IPS-NIHi7 (cell line): ENCODE data around the gene BMP5.

ENCODE experiments used
- DNase-seq: peaks from one replicate; pipeline ENCODE4 v3.0.0; 2012; ENCODE audit warnings: mixed read lengths; ENCODE audit errors: extremely low spot score

The BMP5 gene

DNA sequence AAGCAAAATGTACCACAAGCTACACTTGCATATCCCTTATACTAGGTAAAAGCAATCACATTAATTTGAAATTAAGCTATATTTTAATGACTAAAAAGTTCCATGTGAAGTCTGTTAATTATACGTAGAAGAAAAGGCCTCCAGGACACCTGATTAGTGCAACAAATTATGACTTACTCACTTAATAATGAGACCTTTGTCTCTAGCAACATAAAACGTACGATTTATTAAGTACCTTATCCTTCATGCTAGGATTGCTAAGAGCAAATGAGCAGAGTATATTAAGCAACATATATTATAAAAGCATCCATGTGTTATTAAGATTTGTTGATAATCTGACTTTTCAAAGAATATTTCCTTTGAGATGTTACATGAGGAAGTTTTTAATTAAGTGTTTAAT, 2.5 kb downstream of the BMP5 start:
- no peak for DNase-seq

DNA sequence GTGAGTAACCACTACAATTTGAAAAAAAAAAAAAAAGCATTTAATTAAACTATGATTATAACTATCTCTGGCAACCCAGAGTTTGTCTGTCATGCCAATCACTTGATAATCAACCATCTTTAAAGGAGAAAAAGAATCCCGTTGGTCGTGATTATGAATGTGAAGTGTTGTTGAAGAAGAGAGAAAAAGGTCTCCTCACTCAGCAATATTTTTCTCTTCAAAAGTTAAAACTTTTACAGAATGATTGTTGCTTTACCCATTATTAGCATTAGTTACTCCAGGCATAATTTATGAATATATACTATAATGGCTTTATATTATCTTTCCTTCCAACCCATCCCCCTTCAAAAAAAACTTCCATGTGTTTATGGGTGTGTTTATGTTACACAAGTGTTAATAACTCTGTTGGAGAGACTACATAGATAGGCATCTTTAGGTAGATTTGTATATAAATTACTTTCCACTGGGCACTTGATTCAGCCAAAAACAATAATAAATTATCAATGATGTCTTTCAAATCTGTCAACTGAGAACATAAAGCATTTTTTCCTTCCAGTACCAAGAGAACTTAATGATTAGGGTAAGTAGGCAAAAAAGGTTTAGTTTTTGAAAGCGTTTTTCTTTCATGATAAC, 5.1 kb downstream of the BMP5 start:
- no peak for DNase-seq

DNA sequence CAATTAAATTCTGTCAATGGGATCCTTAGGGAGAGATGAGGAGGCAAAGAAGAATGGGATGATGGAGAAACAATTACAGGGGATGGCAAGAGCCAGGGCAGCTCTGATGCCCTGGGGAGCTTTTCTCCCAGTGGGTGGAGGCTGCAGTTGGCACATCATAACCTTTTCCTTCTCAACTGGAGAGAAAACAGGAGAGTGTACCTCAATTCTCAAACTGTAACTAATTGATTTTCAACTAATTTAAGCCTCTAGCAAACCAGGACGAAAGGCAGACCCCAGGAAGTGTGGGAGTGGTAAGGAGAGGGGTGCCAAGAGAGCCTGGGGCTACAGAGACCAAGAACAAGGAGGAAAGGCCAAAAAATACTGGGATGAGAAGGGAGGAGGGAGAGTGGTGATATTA, 5.7 kb downstream of the BMP5 start:
- no peak for DNase-seq

DNA sequence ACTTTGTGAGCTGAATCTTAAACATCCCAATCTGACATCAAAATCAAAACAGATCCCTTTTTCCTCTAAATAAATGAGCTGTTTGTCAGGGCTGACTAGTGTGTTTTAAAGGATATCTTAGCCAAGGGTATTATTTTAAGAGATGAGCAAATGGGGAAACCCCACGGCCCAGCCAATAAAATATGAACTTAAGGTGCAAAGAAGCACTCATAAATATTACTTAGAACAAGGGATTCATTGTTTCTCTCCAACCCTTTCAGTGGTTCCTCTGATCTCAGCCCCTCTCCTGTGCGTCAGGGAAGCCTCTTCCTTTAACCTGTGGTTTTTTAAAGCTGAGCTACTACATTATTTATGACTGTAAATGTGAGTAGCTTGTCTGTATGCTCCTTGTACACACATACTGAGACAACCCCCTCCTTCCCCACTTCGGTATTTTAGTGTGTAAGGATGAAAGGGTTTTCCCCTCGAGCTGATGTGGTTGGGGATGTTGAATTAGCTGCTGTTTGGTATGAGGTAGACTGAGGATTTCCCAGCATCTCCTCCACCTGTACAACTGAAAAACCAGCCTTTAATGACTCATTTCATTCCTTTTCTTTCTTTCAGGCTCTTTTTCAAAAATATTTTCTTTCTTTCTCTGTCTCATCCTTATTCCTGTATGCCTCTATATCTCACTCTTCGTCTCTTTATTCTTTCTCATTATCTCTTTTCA, 6.5 kb downstream of the BMP5 start:
- no peak for DNase-seq

DNA sequence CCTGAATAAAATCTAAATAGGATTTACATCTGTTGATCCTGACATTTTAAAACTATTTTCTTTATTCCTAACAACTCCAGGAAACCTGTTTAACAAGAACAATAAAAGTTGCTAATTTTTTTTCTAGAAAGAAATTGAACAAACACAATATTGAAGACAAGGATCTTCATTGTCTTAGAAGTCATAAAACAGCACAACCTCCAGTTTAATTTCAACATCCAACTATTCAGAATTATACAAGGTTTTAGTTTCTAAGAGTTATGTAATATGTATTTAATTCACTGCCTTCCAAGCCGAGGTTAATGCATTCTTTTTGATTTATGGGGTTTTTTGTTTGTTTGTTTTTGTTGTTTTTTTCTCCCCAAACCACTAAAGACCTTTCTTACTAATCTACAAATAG, 7.2 kb downstream of the BMP5 start:
- DNase-seq = no peak

DNA sequence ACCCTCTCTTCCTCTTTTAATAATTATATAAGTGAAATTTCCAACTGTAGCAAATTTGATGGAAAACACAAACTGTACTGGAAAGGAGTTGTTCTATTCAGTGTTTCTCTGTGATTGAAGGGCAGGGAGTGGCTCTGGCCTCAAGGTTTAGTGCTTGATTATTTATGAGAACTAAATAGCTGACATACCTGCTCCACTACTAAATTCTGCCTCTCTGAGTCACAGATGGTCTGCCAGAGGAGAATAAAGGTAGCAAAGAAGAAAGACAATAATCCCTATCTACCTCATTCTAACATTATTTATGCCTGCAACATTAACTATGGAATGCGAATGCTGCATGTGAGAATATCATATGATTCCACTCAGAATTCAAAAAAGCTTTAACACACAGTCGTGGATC, 9.3 kb downstream of the BMP5 start:
- no peak for DNase-seq

DNA sequence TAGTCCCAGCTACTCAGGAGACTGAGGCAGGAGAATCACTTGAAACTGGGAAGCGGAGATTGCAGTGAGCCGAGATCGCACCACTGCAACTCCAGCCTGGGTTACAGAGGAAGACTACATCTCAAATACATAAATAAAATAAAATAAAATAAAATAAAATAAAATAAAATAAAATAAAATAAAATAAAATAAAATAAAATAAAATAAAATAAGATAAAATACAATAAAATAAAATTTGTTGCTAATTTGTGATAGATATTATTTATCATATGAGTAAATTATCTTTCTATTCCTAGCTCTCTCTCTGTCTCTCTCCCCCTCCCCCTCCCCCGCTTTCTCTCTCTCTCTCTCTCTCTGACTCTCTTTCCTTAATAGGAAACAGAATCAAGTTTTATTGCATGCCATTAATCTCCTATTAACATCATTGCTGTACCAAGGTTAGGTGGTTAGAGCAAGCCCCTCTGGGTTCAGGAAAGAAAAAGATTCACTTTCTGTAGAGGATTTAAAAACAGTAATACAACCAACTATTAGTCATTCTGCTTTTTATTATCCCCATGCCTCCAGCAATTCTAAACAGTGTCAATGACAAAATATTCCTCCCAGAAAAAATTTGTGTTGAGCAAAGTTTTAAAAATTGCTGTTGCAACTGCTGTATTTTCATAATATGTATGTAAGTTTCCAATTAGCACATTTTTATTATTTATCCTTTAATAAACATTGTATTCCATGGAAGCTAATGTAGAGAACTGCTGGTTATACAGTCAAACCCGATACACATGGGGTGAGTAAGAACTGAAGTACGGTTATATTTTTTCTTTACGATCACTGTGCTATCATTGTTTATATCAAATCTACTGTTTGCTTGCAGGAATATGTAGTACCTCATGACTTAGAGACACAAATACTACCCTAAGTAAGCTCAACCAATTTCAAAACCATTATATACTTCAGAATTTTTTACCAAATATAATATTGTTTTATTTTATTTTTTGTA, 22.1 kb downstream of the BMP5 start:
- DNase-seq = no peak

DNA sequence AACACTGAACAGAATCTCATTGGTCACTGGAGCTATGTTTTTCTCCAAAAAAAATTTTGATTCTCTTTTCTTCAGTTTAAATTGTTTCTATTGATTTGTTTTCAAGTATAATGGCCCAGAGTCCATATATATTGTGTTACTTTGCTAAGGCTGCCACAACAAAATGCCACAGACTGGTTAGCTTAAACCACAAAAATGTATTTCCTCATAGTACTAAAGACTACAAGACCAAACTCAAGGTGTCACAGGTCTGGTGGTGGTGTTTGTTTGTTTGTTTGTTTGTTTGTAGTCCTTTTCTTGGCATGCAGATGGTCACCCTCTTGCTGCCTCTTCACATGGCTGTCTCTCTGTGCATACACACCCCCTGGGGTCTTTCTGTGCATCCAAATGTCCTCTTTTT, 34.0 kb downstream of the BMP5 start:
- no peak for DNase-seq

DNA sequence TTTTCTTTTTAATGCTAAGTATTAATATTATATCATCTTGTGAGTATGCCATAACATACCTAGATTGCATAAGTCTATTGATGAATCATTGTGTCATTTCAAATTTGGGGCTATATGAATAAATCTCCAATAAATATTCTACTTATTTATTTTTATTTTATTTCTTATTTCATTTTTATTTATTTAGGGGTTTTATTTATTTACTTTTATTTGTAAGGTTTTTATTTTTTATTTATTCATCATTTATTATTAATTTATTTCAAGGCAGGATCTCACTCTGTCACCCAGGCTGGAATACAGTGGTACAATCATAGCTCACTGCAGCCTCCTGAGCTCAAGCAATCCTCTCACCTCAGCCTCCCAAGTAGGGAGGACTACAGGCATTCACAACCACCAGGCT, 36.3 kb downstream of the BMP5 start:
- no peak for DNase-seq

DNA sequence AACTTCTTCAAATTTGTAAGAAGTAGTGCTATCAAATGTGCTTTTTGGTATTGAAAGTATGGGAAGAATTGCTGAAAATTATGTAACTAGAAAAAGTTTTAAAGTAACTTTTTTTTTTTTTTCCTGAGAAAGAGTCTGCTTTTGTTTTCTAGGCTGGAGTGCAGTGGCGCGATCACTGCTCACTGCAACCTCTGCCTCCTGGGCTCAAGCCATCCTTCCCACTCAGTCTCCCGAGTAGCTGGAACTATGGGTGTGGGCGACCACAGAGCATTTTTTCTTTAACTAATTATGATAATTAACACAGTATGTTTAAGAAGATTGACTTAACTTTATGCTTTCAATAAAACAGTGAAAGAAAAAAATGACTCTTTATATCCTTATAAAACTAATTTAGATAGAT, 38.4 kb downstream of the BMP5 start:
- DNase-seq = no peak

DNA sequence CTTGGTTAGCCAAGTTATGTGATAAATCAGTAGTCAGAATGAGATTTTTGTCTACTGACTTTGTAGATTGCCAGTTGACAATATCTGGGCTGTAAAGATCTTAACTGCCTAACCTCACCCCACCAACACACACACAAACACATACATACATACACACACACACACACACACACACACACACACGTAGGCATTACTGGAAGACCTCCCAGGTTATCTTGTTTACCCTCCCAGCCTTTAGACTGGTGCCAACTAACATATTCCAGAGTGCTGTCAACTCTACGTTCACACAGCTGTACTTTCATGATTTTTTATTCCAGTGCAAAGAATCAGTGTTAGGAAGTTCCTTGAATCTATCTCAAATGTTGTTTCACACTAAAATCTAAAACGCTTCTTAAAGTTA, 38.9 kb downstream of the BMP5 start:
- no peak for DNase-seq

DNA sequence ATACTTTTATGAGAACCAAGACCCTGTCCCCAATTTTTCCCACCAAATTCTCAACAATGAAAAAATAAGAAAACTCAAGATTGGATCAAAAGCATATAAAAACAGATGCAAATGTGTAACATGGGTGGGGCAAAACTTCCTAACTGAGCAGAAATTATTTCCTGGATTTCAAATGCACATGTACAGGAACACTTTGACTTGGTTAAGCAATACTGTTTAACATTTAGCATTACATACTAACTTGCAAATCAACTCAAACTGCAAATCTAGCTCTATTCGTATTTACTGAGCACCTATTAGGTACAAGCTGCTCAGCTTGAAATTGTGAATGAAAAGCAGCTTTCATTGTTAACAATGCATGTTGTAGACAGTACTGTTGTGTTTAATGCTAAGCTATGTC, 40.2 kb downstream of the BMP5 start:
- no peak for DNase-seq

DNA sequence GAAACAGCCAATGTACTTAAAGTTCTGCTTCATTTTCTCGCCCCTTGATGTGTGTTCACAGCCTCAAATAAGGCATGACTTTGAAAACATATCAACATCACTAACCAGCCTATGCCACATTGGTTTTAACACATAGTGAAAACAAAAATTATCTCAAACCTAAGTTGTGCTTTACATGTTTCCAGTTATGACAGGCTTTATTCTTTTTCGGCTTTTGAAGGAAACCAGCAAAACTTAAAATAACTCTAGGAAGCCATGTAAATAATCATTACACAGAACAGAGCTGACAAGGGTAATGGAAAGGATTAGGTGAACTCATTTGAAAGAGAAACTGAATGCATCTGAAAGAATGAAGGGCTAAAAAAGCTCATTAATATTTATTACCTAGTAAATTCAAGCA, 42.1 kb downstream of the BMP5 start:
- DNase-seq = no peak

DNA sequence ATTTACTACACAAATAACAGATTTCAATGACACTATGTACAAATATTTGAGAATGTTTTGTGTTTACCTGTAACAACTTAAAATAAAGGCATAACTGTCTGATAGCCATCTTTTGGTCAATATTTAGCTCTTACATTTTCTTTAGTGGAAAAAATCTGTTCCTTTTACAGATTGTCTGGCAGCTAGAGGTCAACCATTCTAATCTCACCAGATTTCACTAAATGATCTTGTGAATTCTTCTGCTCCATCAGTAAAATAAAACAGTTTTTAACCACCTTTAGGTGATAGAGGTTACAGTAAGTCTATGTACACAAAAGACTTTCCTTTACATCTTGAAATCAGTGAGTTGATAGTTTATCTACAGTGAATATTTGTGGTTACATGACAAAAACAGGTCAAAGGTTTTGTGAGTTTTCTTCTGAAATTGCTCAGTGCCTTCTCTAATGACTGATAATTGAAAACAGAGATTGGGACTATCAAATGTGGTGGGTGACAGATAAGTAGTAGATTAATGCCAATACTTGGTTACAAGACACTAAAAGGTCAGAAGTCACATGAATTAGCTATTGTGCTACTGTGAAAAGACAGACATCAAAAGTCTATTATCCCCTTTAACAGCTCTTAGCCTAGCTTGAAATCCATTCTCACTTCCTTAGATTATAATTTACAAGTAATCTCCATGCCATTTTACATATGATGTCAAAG, 47.4 kb downstream of the BMP5 start:
- DNase-seq = no peak

DNA sequence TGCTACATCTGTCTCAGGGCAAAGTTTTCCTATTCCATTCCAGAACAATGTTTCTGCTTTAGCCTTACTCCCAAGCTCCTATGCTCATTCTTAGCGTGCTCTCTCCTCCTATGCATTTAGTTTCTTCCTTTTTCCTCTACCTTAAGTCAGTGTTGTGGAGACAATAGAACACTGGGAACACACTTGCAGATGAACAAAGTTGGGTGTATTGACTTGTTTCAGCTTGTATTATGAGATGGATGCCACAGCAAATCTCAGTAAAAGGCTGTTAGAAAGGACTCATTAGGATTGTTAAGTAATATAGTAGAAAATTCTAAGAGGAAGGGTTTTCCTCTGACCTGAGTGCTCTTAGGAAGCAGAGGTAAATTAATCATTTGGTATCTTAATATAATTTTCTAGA, 48.4 kb downstream of the BMP5 start:
- DNase-seq = no peak

DNA sequence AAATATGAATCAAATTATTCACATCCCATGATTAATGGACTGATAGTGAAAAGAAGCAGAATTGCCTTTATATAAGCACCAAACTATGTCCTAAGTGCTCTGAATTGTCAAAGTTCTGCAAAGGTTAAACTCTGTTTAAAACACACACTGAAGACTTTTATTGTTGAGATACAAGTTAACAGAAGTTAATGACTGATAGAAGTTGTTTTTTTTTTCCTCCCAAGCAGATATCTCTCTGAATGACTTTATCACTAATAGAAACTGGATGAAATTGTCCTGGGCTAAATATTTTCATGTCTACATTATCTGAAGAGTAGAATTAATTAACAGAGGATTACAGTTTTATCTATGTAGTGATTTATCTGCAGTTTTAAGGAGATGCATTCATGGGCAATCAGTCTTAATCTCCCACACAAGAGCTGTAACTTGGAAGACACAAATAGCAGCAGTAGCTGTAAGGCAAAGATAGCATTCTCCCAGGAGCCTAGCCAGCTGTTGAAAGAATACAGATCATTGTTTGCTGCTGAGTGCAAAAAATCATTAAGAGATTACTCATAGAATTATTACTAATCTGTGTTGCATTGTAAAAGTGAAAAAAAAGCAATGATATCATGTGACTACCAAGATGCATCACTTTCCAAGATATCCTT, 49.9 kb downstream of the BMP5 start:
- no peak for DNase-seq

DNA sequence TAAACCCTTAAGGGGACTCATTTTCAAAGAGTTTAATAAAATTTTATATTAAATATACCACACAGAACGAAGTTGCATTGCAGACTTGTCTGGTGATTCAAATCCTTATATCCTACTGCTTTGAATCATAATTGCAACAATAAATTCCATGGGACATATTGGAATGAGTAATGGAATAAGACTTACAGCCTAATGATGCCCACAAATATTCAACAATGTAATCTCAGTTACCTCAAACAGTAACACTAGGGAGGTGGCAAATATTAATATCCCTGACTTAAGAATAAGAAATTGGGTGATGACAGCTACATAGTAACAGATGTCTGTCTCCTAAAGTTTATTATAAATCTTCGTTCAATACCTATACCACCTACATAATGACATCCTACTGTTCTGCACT, 52.6 kb downstream of the BMP5 start:
- no peak for DNase-seq

DNA sequence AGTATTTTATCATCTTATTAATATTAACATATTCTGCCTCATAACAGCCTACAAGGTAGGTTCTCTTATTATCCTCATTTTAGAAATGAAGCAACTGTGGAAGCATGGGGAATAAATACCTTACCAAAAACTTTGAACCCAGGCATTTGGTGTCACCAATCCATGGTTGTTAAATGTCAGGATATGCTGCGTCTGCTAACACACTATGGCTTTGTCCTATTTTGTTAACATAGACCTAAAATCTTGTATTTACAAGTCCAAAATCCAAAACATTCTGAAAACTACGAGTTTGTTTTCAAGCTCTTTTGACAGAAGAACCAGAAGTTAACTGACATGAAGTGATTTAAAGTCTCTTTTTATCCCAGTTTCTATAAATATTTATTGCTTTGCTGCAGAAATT, 53.4 kb downstream of the BMP5 start:
- no peak for DNase-seq

DNA sequence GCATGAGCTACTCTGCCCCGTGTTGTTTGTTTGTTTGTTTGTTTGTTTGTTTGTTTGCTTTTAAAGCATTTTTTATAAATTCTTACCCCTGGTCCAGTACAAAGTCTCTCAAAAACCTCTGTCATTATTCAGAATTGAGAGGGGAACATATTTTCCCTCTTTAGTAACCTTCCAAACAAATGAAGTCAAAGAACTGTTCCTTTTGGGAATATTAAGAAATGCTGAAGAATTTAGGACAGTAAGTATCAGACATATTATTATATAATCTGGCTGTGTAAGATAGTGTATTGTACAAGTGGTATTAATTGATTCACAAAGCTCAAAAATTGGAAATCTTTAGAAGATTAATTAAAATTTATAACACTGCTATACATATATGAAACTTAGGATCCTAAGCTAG, 54.7 kb downstream of the BMP5 start:
- DNase-seq = no peak

DNA sequence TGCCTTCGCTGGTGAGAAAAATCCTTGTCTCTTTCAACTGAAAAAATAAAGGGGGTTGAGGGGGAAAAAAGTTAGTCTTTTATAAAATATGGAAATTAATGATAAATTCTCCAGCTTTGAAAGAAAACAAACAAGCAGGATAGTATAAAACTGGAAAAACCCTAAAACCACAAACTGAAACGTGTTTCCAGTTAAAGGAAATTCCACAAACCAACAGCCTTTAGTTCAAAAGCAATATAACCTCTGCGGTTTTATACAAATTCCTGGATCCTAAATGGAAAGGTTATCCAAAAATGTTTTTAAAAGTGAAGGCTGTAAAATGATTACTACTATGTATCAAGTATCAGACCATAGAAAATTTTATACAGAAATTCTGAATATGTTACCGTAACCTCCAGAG, 55.6 kb downstream of the BMP5 start:
- no peak for DNase-seq

DNA sequence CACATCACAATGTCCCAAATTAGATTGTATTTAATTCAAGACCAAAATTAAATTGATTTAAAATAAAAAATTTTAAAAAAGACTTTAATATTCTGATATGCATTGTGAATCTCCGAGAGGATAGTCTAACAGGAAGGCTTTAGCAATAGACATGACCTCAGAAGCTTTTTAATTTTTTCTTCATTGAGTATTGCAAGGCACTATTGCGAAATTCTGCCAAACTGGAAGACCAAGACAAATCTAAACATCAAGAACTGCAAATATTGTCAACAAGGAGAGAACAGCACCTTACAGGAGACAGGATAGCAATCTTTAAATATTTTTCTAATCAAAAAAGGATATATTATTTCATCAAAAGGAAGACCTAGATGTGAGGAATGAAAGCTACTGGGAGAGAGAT, 56.9 kb downstream of the BMP5 start:
- DNase-seq = no peak

DNA sequence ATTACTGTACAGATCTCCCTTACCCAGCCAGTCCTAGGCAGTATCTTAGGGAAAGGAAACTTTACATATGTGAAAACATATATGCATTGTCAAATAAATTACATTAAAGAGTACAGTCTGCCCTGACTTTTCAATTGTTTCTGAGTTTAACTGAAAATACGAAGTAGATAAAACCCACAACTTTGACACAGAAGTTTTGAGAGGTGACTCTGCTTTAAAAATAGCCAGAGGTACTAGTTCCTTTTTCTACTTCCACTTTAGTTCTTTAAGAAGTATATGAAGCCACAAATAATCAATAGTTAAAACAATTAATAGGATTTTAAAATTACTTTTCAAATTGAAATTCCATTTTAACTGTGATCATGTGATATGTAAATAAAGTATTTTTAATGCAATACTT, 62.9 kb downstream of the BMP5 start:
- DNase-seq = no peak
